ENCODE results near the gene HYI.

DNA sequence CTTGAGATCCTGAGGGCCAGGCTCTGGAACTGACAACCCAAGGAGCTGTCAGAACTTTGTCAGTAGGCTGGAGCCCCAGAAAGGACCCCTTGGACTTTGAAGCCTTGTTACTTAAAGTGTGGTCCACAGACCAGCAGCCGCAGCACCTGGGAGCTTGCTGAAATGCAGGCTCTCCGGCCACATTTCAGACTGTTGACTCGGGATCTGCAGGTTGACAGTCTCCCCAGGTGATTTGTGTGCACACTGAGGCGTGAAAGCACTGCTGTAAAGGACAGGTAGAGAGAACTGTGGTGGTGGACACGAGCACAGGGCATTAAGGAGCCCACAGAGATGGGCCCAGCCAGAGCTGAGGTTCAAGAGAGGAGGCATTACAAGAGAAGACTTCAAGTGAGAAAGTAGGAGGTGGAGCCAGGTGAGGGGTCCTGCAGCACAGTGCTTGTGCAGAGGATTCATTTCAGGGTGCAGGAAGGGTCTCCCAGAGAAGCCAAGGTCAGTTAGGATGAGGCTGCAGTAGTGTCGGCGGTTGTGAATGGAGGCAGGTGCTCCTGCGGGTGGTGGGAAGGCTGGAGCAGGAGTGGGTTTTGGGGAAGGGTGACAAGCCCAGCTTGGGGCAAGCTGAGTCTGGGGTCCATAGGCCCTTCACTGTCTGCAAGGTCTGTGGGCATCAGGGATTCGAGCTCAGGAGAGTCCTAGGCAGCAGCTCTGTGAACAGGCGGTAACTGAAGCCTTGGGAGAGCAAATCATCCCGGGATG, 4.6 kb downstream of the HYI start:
- no peak for TF ChIP-seq ELF1 (IDR thresholded peaks at IDR 0.05)
- no peak for TF ChIP-seq POLR2AphosphoS5 (IDR thresholded peaks at IDR 0.05; ENCODE audit: low read depth, low read length)
- no peak for TF ChIP-seq TAF1 (IDR thresholded peaks at IDR 0.05; ENCODE audit: borderline replicate concordance, low read depth, low read length)

Measured in SK-N-SH (cell line).